AG04450 (cell line): ENCODE measurements around the gene ARTN. TPM values are rescaled to one million over a fixed set of nuclear protein-coding genes. Genes with fewer than 3 reads are reported as not detected.

Experiments
- CTCF ChIA-PET: fragments of 300-600, 350-600 bp; formaldehyde crosslinking; extraction: SDS; loops from one replicate; lab custom pipeline; 2022; ENCODE audit warnings: antibody characterized with exemption, inconsistent platforms; lab: Charles Lee
- POLR2A ChIA-PET: fragments of 350-600 bp; formaldehyde crosslinking; extraction: SDS; loops from one replicate; lab custom pipeline; 2021; ENCODE audit warnings: antibody characterized with exemption, inconsistent platforms; lab: Yijun Ruan, JAX
- DNase-seq: peaks from one replicate; pipeline ENCODE4 v3.0.0-alpha.2; 2011; ENCODE audit warnings: low read depth, low spot score
- H3K27ac ChIP-seq: one replicate; pipeline ENCODE4 v1.5.1; 2012; ENCODE audit warnings: low read depth, low read length, control low read depth
- H3K27me3 ChIP-seq: one replicate; pipeline ENCODE4 v1.6.0; 2012; ENCODE audit warnings: low read length; ENCODE audit not compliant: control insufficient read depth, insufficient read depth
- H3K4me3 ChIP-seq: 2 replicates; pipeline ENCODE4 v1.5.1; 2011; ENCODE audit warnings: mild to moderate bottlenecking, low read depth, low read length, control low read depth
- H3K9me3 ChIP-seq: 2 replicates; pipeline ENCODE4 v1.5.1; 2012; ENCODE audit warnings: low read length; ENCODE audit not compliant: control insufficient read depth, insufficient read depth
- CTCF ChIP-seq: IDR thresholded peaks from 2 replicates; pipeline ENCODE4 v1.5.1; 2011; ENCODE audit warnings: low read depth, low read length, control low read depth, inconsistent platforms
- polyA plus RNA-seq: library from polyadenylated mRNA; depleted of rRNA; stranded (reverse); fragments of >200 nt; gene quantifications from 2 replicates; pipeline ENCODE4 v1.2.3, GENCODE V29; 2011

Gene ARTN
- polyA plus RNA-seq, 1 experiment: not detected

DNA sequence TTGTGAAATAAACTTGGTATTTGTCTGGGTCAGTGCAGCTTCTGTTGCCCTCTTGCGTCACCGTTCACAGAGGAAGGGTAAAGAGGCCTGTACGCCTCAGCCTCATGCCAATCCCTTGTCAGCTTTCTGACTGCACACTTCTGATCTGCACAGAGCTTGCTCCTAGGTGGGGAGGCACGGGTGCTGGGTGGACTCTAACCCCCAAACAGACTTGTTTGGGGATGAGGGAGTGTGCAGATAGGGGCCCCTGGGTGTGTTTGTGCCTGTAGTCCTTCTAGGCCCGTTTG is 44.6 kb downstream of the ARTN start:
- TF ChIP-seq CTCF: no peak
- H3K4me3 ChIP-seq: peak overlapping the region; percentile 74
- H3K27me3 ChIP-seq: no peaks in the 10 kb centered on the region
- H3K27ac ChIP-seq: no peak overlapping the region
- ChIA-PET CTCF (interaction anchor here (0.6 to 1.8 kb wide), 2 partner anchors 37 to 44 kb away, joined by 3 to 5 read pairs; no protein-coding TSS in a partner anchor), POLR2A (no interaction called here)
- no peaks in the 10 kb centered on the region; the same call in 1 of the 2 replicates for H3K9me3 ChIP-seq
- DNase-seq: no peak

DNA sequence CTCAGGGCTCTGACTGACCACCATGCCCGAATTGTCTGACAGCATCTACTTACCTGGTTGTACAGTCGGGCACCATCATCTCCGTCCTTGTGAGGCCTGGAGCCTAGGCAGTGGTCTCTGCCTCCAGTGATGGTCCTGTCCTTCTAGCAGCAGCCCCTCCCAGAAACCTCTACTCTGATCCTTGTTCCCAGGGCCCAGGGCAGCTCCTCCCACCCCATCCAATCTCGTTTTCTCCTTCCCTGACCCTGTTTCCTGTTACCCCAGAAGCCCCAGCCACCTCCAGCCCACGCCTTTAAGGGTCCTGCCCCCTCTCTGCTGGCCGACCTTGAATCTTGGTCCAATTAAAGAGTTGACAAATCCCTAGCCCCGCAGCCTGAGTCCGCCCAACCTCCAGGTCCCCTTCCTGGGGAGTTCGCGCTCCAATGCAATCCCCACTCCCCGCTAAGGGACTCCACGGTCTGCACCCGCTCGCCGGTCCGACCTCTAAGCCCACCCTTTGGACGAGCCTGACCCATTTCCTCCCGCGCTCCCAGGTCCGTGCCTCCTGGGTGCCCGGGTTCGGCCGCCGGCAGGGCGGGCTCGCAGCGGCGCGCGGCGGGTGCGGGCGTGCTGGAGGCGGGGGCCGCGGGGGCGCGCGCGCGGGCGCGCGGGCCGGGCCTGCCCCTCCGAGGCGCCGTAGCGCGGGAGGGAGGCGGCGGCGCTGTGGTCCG is 45.1 kb downstream of the ARTN start, which contains the start of gene B4GALT2:
TSS of gene B4GALT2 (plus strand) at position 660 of the 710 bp plus-strand sequence. CDS start 1,951 bp downstream, outside the sequence.
- no peak for DNase-seq
- CTCF ChIA-PET: interaction anchor here (0.6 to 1.8 kb wide), 2 partner anchors 38 to 44 kb away, joined by 3 to 5 read pairs; no protein-coding TSS in a partner anchor
- H3K4me3 ChIP-seq: peak within 1 kb of the TSS; percentile 74
- no peaks in the 10 kb centered on the region for H3K27me3 ChIP-seq
- H3K9me3 ChIP-seq: no peaks in the 10 kb centered on the region; the same call in 1 of the 2 replicates
- TF ChIP-seq CTCF: no peak
- POLR2A ChIA-PET: no interaction called here
- peak within 1 kb of the TSS; percentile 57 for H3K27ac ChIP-seq

- ChIA-PET CTCF (no interaction called here), POLR2A (no interaction called here)
- no peak overlapping the region for H3K27ac ChIP-seq
- no peak for TF ChIP-seq CTCF
- no peaks in the 10 kb centered on the region for H3K27me3 ChIP-seq
- DNase-seq: no peak
- H3K4me3 ChIP-seq: peak overlapping the region; percentile 73
- H3K9me3 ChIP-seq: no peaks in the 10 kb centered on the region; the same call in 1 of the 2 replicates
Measured at GRCh38 chr1:43979261-43979527, 45.6 kb downstream of the ARTN start.

DNA sequence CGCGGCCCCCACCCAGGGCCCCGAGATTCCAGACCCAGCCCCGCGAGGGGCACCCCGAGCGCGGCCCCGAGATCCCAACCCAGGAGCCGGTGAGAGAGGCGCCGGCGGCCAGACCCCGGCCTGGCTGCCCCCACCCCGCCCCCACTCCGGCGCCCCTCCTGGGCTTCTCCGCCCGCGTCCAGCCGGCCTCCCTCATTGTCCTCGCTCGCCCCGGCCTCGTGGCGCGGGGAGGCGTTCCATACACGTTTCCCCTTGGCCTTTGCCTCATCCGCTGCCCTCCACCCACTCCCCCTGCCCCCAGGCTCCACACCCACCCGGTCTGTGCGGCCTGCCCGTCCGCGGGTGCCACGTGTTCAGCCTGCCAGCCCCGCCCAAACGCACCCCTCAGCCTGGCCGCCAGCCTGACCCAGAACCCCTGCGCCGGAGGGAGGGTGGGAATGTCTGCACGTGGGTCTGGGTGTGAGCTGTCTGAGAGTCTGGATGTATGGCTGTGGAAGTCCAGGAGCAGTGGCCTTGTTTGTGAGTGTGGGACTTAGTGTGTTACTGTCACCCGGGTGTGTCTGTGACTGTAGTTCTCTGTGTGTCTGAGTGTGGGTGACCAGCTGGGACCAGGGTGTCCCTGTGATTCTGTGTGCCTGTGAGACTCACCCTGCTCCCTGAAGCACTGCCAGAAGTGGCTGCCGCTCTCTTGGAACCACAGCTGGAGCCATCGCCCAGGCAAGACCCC is 46.1 kb downstream of the ARTN start:
- Histone ChIP-seq H3K27ac (peak overlapping the region; percentile 57), H3K4me3 (peak overlapping the region; percentile 73), H3K27me3 (no peaks in the 10 kb centered on the region), H3K9me3 (no peaks in the 10 kb centered on the region; the same call in 1 of the 2 replicates)
- ChIA-PET POLR2A (interaction anchor here (0.7 to 1.2 kb wide), 2 partner anchors 10 to 57 kb away, joined by 3 to 5 read pairs; no protein-coding TSS in a partner anchor), CTCF (no interaction called here)
- TF ChIP-seq CTCF: no peak
- no peak for DNase-seq
